Glomerular visceral epithelial cell (primary cell): Measurements from ENCODE around the gene FADS3.
"Not testable (repeated sequence)": the region's sequence is repeated elsewhere in the genome, so short reads cannot be mapped to it uniquely, and the experiment has no call there.

Experiments
- DNase-seq: peaks from one replicate; pipeline ENCODE4 v3.0.0-alpha.2; 2016; ENCODE audit errors: extremely low spot score

Gene FADS3

GRCh38 chr11:61898247-61898582 lies 6.9 kb upstream of the FADS3 start:
- no peak for DNase-seq

- DNase-seq = peak; percentile 62
Measured at GRCh38 chr11:61897387-61898246, 6.3 kb upstream of the FADS3 start.

DNA sequence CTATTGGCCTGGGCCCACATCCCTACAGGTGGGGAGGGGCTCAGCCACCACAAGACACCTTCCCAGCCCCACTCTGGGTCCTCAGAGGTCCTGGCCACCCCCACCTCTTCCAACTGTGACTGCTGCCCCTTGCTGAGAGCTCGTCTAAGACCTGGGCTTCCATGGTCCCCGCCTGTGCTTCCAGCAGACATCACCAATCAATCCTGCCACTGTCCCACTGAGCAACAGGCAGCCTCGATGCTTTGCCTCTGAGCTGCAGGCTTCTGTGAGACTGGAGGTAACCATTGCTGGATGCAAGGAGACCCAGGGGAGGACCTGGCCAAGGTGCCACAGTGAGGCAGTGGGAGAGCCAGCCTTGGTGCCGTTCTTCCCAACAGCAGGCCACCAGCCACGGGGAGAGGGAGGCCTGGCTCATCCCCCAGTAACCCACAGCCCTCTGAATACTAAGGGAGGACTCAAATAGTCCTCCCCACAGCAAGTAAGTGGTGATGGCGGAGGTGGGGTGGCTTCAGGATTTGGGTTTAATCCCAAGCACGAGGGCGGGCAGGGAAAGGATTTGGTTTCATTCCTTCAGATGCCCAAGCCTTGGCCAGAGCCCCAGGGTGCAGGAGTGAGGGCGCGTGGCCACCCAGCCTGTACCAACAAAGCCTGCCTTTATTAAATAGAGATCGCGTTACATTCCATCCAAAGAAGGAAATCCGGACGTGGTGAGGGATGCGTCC lies 5.5 kb upstream of the FADS3 start:
- DNase-seq = no peak

DNA sequence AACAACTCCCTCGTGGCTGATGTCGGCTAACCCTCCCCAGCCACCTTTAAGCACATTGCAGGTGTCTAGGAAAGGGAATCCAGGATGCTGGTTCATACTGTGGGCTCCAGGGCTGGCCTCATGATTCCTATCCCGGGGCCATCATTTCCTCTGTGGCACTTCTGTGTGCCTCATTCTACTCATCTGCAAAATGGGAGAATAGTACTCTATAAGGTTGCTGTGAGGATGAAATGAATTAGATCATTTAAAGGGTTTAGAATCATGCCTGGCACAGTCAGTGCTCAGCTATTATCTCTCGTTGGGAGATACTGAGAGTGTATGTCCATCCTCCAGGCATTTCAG lies 4.3 kb upstream of the FADS3 start:
- DNase-seq = no peak

DNA sequence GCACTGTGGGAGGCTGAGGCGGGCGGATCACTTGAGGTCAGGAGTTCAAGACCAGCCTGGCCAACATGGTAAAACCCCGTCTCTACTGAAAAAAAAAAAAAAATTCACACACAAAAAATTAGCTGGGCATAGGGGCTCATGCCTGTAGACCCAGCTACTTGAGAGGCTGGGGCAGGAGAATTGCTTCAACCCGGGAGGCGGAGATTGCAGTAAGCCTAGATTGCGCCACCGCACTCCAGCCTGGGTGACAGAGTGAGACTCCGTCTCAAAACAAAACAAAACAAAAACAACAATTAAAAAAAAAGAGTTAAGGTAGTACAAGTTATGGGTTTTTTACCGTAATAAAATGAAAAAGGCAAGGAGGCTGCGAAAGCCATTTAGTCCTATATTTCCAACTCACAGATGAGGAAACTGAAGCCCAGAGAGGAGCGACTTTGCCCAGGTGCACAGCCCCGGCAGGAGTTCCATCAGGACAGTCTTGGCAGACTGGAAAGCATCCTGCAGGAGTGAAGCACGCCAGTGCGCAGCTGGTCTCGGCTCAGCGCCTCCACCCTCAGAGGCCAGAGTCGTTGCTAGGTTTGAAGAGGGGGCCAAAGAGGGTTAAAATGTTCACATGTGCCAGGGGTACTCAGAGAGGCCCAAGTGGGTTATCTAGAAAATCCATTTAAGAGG lies 3.8 kb upstream of the FADS3 start:
- no peak for DNase-seq

GRCh38 chr11:61893981-61894380 lies 2.6 kb upstream of the FADS3 start:
- peak; percentile 45 for DNase-seq

DNA sequence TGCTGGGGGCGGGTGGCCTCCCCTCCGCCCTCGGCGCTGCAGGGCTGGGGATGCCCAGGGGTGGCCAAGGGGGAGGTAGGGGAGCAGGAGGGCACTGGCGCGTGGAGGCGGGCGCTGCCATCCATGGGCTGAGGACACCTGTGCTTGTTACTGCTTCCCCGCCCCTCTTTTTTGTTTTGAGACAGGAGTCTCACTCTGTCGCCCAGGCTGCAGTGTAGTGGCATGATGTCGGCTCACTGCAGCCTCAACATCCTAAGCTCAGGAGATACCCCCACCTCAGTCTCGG lies 683 bp upstream of the FADS3 start:
- DNase-seq = no peak

GRCh38 chr11:61890529-61891330 lies 615 bp downstream of the FADS3 start:
- DNase-seq = peak; percentile 75

DNA sequence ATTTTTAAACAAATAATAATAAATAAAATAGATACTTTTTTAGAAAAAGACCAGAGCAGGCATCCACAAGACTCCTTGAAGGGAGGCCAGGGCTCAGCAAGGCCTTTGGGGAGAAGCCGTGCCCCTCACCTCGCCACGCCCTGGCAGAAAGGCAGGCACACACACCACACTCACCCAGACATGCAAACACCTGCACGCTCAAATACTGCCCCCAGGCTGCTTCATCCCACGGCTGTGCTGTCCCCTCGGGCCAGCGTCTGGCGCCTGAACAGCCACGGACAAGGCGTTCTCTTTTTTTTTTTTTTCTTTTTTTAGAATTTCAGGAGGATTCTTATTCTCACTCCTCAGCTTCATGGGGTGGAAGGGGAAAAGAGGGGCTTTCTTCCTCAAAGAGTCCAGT lies 1.5 kb downstream of the FADS3 start:
- no peak for DNase-seq

- no peak for DNase-seq
Measured at GRCh38 chr11:61888590-61888989, 2.8 kb downstream of the FADS3 start.

- peak; percentile 93 for DNase-seq
Measured at GRCh38 chr11:61887839-61888494, 3.4 kb downstream of the FADS3 start.

GRCh38 chr11:61886643-61887042 lies 4.7 kb downstream of the FADS3 start:
- no peak for DNase-seq

DNA sequence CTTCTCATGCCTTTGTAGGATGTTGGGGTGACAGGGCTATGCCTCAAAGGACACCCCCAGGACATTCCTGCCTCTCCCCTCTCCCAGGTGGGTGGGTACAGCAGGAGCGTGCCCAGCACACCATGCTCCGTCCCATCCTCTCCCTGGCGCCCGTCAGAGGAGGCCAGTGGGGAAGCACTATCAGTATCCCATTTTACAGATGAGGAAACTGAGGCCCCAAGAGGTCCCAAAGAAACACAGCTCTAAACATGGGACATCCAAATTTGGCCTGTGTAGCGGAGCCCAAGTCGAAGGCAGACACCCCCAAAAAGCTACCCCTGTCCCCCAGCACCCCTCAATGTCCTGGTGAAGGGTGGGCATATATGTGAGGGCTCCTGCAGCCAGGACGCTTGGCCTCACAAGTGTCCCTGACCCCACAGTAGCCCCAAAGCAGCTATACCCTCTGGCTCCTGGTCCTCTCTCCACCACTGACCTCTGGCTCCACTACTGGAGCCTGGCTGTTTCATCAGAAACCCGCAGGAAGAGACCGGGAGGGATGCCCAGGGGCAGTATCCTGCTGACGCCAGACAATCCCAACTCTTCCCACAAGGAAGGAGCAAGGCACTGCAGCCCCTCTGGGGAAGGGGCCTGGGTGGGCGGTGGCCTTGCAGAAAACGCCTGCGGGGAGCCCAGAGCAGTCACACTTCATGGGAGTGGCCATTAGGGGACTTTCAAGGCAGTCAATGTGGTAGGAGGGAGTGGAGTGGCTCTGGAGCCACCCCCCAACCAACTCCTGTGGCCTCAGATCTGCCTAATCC lies 5.4 kb downstream of the FADS3 start:
- no peak for DNase-seq

GRCh38 chr11:61885166-61885778 lies 6.1 kb downstream of the FADS3 start:
- no peak for DNase-seq

DNA sequence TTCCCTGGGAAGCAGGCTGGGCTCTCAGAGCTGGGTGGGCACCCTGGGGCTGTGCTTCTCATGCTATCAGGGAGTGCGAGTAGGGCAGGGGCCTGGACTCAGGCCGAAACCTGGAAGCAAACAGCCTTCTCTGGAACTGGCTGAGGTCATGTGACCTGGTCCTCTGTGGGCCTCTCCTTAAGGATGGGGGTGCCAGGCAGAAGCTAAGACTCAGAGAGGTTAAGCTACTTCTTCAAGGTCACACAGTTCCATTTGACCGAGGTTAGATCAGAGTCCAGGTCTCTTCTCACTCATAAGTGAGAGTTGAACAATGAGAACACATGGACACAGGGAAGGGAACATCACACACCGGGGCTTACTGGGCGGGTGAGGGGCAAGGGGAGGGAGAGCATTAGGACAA lies 7.4 kb downstream of the FADS3 start:
- no peak for DNase-seq

DNA sequence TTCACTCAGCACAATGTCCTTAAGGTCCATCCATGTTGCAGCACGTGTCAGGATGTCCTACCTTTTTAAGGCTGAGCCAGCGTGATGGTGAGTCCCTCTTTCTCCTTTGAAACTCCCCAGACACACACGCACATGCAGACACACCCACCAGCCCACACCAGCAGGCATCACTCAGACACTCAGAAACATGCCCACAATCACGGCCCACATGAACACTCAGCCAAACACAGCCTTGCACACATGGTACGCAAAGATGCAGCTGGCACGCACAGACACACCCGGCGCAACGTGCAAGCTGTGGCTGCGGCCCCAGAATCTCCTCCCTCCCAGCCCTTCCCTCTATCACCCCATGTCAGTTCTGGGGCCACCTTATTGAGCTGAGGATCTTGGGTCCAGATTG lies 8.0 kb downstream of the FADS3 start:
- DNase-seq = no peak

GRCh38 chr11:61882879-61883278 lies 8.5 kb downstream of the FADS3 start:
- DNase-seq = no peak

GRCh38 chr11:61882267-61882666 lies 9.1 kb downstream of the FADS3 start:
- DNase-seq = not testable (repeated sequence)

DNA sequence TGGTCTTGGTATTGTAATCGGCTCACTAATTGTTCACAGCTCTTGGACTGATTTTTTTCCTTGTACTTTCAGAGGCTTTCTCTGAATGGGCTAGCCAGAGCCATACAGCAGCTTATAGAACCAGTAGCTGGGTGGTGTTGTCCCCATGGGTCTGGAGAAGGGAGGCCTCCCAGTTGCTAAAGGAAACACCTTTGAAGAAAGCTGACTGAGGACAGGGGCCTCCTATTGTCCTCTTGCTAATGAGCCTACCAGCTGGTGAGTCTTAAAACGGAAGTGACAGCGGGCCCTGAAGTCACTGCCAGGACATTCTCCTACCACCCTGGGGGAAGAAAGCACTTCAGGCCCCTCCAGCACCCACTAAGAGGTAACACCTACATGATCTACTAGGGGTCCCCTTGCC lies 9.9 kb downstream of the FADS3 start:
- DNase-seq = no peak

GRCh38 chr11:61880454-61880853 lies 10.9 kb downstream of the FADS3 start:
- DNase-seq = no peak

GRCh38 chr11:61880031-61880430 lies 11.3 kb downstream of the FADS3 start:
- no peak for DNase-seq
